Activated CD4-positive, alpha-beta memory T cell treated with anti-CD3 and anti-CD28 coated beads, Interleukin-2, amount 10 ng/mL, durations not matched to agents 7 days and 5 days (primary cell): Measurements from ENCODE around the gene TAX1BP3. TPM values are rescaled to one million over a fixed set of nuclear protein-coding genes. Genes with fewer than 3 reads are reported as not detected.

ENCODE experiments used
- CTCF ChIA-PET: fragments of 350-600 bp; sonication (Branson Sonifier 250); formaldehyde crosslinking; loops from one replicate; lab custom pipeline; 2021; ENCODE audit warnings: antibody characterized with exemption, inconsistent platforms; lab: Charles Lee
- POLR2A ChIA-PET: fragments of 350-600 bp; sonication (Branson Sonifier 250); formaldehyde crosslinking; loops from one replicate; lab custom pipeline; 2021; ENCODE audit warnings: antibody characterized with exemption; lab: Charles Lee
- DNase-seq: peaks from one replicate; pipeline ENCODE4 v3.0.0-alpha.2; 2020
- H3K27ac Mint-ChIP-seq: one replicate; pipeline ENCODE4 v1.8.0; 2021; ENCODE audit warnings: mild to moderate bottlenecking, mixed read lengths
- H3K27me3 Mint-ChIP-seq: one replicate; pipeline ENCODE4 v1.8.0; 2021; ENCODE audit warnings: mixed read lengths
- H3K36me3 Mint-ChIP-seq: one replicate; pipeline ENCODE4 v1.8.0; 2021; ENCODE audit warnings: low read depth, mixed read lengths
- H3K4me1 Mint-ChIP-seq: one replicate; pipeline ENCODE4 v1.8.0; 2021; ENCODE audit warnings: mixed read lengths
- H3K4me3 Mint-ChIP-seq: one replicate; pipeline ENCODE4 v1.8.0; 2021; ENCODE audit warnings: mild to moderate bottlenecking, mixed read lengths
- H3K9me3 Mint-ChIP-seq: one replicate; pipeline ENCODE4 v1.8.0; 2021; ENCODE audit warnings: mixed read lengths
- total RNA-seq, 2 experiments: library from RNA; stranded (reverse); gene quantifications; one replicate each; pipeline ENCODE4 v1.2.3, GENCODE V29; 2021

Gene TAX1BP3
- total RNA-seq, 2 experiments from 2014 or later, result 23.2 to 25.0 TPM

DNA sequence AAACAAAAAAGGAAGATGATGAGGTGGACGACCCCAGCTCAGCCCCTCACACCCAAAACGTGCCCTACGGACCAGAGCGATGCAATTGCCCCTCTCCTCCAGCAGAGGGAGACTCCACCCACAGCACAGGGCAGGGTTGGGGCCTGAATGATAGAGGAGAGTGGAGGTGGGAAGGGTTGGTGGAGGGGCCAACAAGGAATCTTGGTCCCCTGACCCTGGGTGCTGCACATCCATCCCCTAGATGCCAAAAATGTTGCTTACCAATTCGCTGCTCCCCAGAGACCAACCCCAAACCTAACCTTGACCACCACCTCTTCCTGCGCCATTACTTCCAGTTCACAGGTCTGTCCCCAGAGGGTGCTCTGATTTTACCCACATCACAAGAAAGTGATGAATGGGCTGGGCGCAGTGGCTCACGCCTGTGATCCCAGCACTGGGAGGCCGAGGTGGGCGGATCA, 14.7 kb upstream of the TAX1BP3 start:
- CTCF ChIA-PET, result interaction anchor here (0.6 to 2.4 kb wide), 18 partner anchors 9 to 164 kb away, joined by 3 to 21 read pairs (median 4); partner anchors contain the start of genes CTNS, EMC6, HASPIN and SHPK
- H3K27ac Mint-ChIP-seq, result no peak overlapping the region
- H3K4me1 Mint-ChIP-seq, result peaks cover 27% of the 10 kb centered on the region
- POLR2A ChIA-PET, result no interaction called here
- DNase-seq, result peak; percentile 67
- H3K9me3 Mint-ChIP-seq, result no peaks in the 10 kb centered on the region
- H3K36me3 Mint-ChIP-seq, result peaks cover 10% of the 10 kb centered on the region
- H3K4me3 Mint-ChIP-seq, result no peak overlapping the region
- H3K27me3 Mint-ChIP-seq, result no peaks in the 10 kb centered on the region

DNA sequence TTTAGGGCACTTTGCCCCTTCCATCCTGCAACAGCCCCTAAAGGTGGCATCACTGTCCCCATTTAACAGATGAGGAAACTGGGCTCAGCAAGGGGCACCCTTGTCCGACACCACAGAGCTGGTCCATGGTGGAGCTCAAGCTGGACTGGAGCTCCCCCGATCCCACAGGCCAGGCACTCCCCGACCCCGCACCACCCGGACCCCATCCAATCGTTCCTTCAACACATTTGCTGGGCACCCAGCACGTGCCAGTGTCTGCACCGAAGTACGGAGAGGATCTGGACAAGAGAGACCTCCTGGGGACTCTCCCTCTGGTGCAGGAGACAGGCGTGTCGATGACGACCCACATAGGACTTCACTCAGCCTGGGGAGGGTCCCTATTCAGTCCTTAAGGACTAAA, 13.7 kb upstream of the TAX1BP3 start:
- Mint-ChIP-seq H3K9me3 (no peaks in the 10 kb centered on the region), H3K4me1 (peaks cover 27% of the 10 kb centered on the region), H3K27ac (peak overlapping the region; percentile 49), H3K27me3 (no peaks in the 10 kb centered on the region), H3K36me3 (peaks cover 10% of the 10 kb centered on the region), H3K4me3 (no peak overlapping the region)
- ChIA-PET POLR2A (no interaction called here), CTCF (interaction anchor here (0.6 to 2.4 kb wide), 13 partner anchors 12 to 858 kb away, joined by 3 to 21 read pairs (median 5); partner anchors contain the start of genes CTNS, HASPIN and SHPK)
- no peak for DNase-seq

GRCh38 chr17:3681565-3681964, 13.2 kb upstream of the TAX1BP3 start:
- H3K4me3 Mint-ChIP-seq, result no peak overlapping the region
- H3K27me3 Mint-ChIP-seq, result no peaks in the 10 kb centered on the region
- peaks cover 10% of the 10 kb centered on the region for H3K36me3 Mint-ChIP-seq
- H3K27ac Mint-ChIP-seq, result peak overlapping the region; percentile 49
- H3K4me1 Mint-ChIP-seq, result peaks cover 27% of the 10 kb centered on the region
- H3K9me3 Mint-ChIP-seq, result no peaks in the 10 kb centered on the region
- CTCF ChIA-PET, result interaction anchor here (0.5 to 2.2 kb wide), 5 partner anchors 13 to 857 kb away, joined by 3 to 12 read pairs (median 5); no protein-coding TSS in a partner anchor
- POLR2A ChIA-PET, result no interaction called here
- no peak for DNase-seq

DNA sequence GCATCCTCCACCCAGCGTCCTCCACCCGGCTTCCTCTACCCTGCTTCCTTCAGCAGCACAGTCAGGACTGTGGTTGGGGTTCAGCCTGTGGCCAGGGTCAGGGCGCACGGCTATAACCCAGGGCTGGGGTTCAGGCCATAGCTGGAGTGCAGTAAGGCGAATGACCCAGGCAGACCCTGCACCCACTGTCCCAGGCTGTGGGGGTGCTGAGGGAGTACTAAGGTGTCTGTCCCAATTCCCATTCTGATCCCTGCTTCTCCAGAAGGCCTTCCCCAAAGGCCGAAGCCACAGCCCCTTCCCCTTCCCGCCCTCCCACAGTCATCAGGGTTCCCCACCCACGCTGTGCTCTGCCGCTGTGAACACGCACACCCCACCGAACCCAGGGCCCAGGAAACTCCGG, 12.7 kb upstream of the TAX1BP3 start:
- Mint-ChIP-seq H3K27me3 (no peaks in the 10 kb centered on the region), H3K36me3 (peaks cover 10% of the 10 kb centered on the region), H3K27ac (no peak overlapping the region), H3K9me3 (no peaks in the 10 kb centered on the region), H3K4me1 (peaks cover 27% of the 10 kb centered on the region), H3K4me3 (no peak overlapping the region)
- ChIA-PET POLR2A (no interaction called here), CTCF (interaction anchor here (0.5 kb wide), 1 partner anchor 27 kb away, joined by 4 read pairs; no protein-coding TSS in a partner anchor)
- no peak for DNase-seq

- peaks cover 27% of the 10 kb centered on the region for H3K4me1 Mint-ChIP-seq
- POLR2A ChIA-PET, result interaction anchor here (0.7 to 1.2 kb wide), 3 partner anchors 11 to 35 kb away, joined by 3 to 4 read pairs (median 3); no protein-coding TSS in a partner anchor
- CTCF ChIA-PET, result interaction anchor here (0.7 kb wide), 1 partner anchor 59 kb away, joined by 3 read pairs; no protein-coding TSS in a partner anchor
Observed at GRCh38 chr17:3679531-3680126, 11.3 kb upstream of the TAX1BP3 start.

GRCh38 chr17:3678821-3679530, 10.6 kb upstream of the TAX1BP3 start:
- ChIA-PET CTCF (interaction anchor here (0.7 kb wide), 1 partner anchor 59 kb away, joined by 3 read pairs; no protein-coding TSS in a partner anchor), POLR2A (interaction anchor here (0.7 to 1.2 kb wide), 4 partner anchors 10 to 36 kb away, joined by 3 to 4 read pairs (median 3); partner anchors contain the start of genes EMC6 and TAX1BP3)
- H3K4me3 Mint-ChIP-seq, result no peak overlapping the region
- no peak overlapping the region for H3K27ac Mint-ChIP-seq
- no peaks in the 10 kb centered on the region for H3K9me3 Mint-ChIP-seq
- H3K27me3 Mint-ChIP-seq, result no peaks in the 10 kb centered on the region
- DNase-seq, result no peak
- H3K36me3 Mint-ChIP-seq, result peaks cover 10% of the 10 kb centered on the region
- peaks cover 27% of the 10 kb centered on the region for H3K4me1 Mint-ChIP-seq

More at GRCh38 chr17:3679531-3680126, 11.3 kb upstream of the TAX1BP3 start:
- no peak for DNase-seq
- peaks cover 10% of the 10 kb centered on the region for H3K36me3 Mint-ChIP-seq
- no peaks in the 10 kb centered on the region for H3K9me3 Mint-ChIP-seq
- H3K27ac Mint-ChIP-seq, result peak overlapping the region; percentile 35
- H3K4me3 Mint-ChIP-seq, result no peak overlapping the region
- H3K27me3 Mint-ChIP-seq, result no peaks in the 10 kb centered on the region

DNA sequence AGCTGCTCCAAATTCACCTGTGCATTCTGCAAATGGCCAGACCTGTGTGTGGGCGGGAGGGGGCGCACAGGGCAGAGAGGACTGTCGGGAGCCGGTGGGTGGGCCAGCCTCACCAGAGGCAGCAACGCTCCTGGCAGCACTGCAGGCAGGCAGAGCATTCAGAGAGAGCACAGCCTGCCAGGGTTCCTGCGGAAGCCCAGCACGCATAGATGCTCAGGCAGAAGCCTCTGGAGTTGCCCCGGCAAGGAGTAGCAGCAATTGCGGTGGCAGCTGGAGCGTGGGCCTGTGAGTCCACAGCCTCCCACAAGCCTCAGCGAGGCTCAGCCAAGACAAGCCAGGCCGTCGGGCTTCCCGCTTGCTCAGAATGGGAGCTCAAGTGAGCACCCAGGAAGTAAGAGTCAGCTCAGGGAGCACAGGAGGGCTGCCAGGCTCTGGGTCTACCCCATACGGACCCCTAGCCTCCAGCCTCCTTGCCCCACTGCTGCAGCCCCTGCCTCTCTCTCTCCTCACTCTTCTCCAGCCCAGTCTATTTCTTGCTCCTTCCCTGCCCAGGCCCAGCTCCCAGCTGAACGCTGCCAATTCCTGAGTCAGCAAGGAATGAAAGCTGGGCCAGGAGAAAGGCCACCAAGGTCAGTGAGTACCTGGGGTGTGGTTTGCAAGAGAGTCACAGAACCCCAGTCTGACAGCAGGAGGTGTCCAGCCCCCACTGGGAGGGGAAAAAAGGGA, 9.9 kb upstream of the TAX1BP3 start:
- H3K4me3 Mint-ChIP-seq, result no peak overlapping the region
- no peaks in the 10 kb centered on the region for H3K9me3 Mint-ChIP-seq
- no peak overlapping the region for H3K27ac Mint-ChIP-seq
- H3K4me1 Mint-ChIP-seq, result peaks cover 25% of the 10 kb centered on the region
- H3K36me3 Mint-ChIP-seq, result peaks cover 10% of the 10 kb centered on the region
- DNase-seq, result no peak
- ChIA-PET CTCF (no interaction called here), POLR2A (interaction anchor here (1.0 kb wide), 1 partner anchor 9 kb away, joined by 3 read pairs; the partner anchor contains the start of genes EMC6 and TAX1BP3)
- no peaks in the 10 kb centered on the region for H3K27me3 Mint-ChIP-seq

- CTCF ChIA-PET, result no interaction called here
- Mint-ChIP-seq H3K9me3 (no peaks in the 10 kb centered on the region), H3K4me3 (no peak overlapping the region), H3K36me3 (peaks cover 9% of the 10 kb centered on the region), H3K27me3 (no peaks in the 10 kb centered on the region), H3K4me1 (peaks cover 10% of the 10 kb centered on the region), H3K27ac (no peak overlapping the region)
- DNase-seq, result no peak
- POLR2A ChIA-PET, result no interaction called here
Observed at GRCh38 chr17:3675886-3676285, 7.5 kb upstream of the TAX1BP3 start.

DNA sequence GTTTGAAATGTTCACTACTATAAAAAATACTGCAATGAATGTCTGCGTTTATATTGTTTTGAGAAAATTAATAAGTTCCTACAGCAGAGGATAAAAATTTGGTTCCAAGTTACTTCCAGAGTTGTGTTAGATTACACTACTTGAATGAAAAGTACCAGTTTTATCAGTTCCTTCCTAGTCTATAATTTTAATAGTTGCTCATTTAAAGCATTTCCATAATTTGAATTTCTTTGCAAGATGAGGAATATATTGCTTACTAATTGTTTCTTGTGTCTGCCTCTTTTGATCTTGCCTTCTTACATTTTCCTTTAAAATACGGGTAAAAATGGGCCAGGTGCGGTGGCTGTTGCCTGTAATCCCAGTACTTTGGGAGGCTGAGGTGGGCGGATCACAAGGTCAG, 4.2 kb upstream of the TAX1BP3 start:
- CTCF ChIA-PET, result interaction anchor here (1.2 to 1.5 kb wide), 2 partner anchors 36 to 51 kb away, joined by 3 to 5 read pairs; partner anchors contain the start of genes CTNS, HASPIN and SHPK
- Mint-ChIP-seq H3K9me3 (no peaks in the 10 kb centered on the region), H3K4me1 (peaks cover 18% of the 10 kb centered on the region), H3K27ac (no peak overlapping the region), H3K4me3 (no peak overlapping the region), H3K36me3 (peaks cover 16% of the 10 kb centered on the region), H3K27me3 (no peaks in the 10 kb centered on the region)
- POLR2A ChIA-PET, result no interaction called here
- no peak for DNase-seq

DNA sequence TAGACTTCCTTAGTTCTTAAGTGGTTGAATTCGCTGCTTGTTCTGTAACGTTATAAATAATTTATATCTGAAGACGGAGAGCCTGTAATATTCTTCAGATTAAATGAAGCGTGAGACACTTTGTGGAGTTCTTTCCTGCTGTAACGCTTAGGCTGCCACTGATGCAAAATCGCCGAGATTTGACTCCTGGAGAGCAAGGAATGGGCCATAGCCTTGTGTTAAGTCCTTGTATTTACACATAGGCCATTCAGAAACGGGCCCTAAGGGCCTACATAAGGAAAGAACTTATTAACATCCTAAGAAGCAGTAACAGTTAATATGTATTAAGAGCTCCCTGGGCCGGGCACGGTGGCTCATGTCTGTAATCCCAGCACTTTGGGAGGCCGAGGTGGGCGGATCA, 1.2 kb upstream of the TAX1BP3 start:
- ChIA-PET POLR2A (interaction anchor here (0.6 to 1.4 kb wide), 4 partner anchors 15 to 54 kb away, joined by 3 to 7 read pairs (median 4); partner anchors contain the start of genes HASPIN and P2RX5), CTCF (interaction anchor here (1.3 kb wide), 1 partner anchor 13 kb away, joined by 3 read pairs; no protein-coding TSS in a partner anchor)
- H3K27ac Mint-ChIP-seq, result peak overlapping the region; percentile 76
- peaks cover 31% of the 10 kb centered on the region for H3K4me1 Mint-ChIP-seq
- no peaks in the 10 kb centered on the region for H3K9me3 Mint-ChIP-seq
- H3K27me3 Mint-ChIP-seq, result no peaks in the 10 kb centered on the region
- peaks cover 16% of the 10 kb centered on the region for H3K36me3 Mint-ChIP-seq
- peak overlapping the region; percentile 96 for H3K4me3 Mint-ChIP-seq
- no peak for DNase-seq

- POLR2A ChIA-PET, result interaction anchor here (0.6 to 3.1 kb wide), 8 partner anchors 8 to 54 kb away, joined by 3 to 16 read pairs (median 4); partner anchors contain the start of genes CTNS, HASPIN, P2RX5 and SHPK
- peak overlapping the region; percentile 76 for H3K27ac Mint-ChIP-seq
- H3K36me3 Mint-ChIP-seq, result peaks cover 16% of the 10 kb centered on the region
Observed at GRCh38 chr17:3669085-3669347, 638 bp upstream of the TAX1BP3 start.

More at GRCh38 chr17:3669085-3669347, 638 bp upstream of the TAX1BP3 start:
- CTCF ChIA-PET, result interaction anchor here (0.7 to 1.0 kb wide), 2 partner anchors 14 to 159 kb away, joined by 3 read pairs; no protein-coding TSS in a partner anchor
- Mint-ChIP-seq H3K4me3 (peak overlapping the region; percentile 96), H3K27me3 (no peaks in the 10 kb centered on the region), H3K9me3 (no peaks in the 10 kb centered on the region), H3K4me1 (peaks cover 31% of the 10 kb centered on the region)
- no peak for DNase-seq
